Measurements from ENCODE around the gene TNKS2.

TNKS2 gene

GRCh38 chr10:91776266-91776665 is 22.0 kb upstream of the TNKS2 start:
- TF ChIP-seq CREB1 (IDR thresholded peaks at IDR 0.05; ENCODE audit: low read depth) (no peak), TCF12 (IDR thresholded peaks at IDR 0.05; ENCODE audit: low read depth) (no peak), EGR1 (IDR thresholded peaks at IDR 0.05) (no peak), FOXM1 (IDR thresholded peaks at IDR 0.05; ENCODE audit: borderline replicate concordance, low read depth) (no peak), RAD21 (IDR thresholded peaks at IDR 0.05; ENCODE audit: low read depth) (no peak), NFIC (IDR thresholded peaks at IDR 0.05) (no peak), ZBTB7A (IDR thresholded peaks at IDR 0.05; ENCODE audit: low read depth) (no peak), CEBPB (IDR thresholded peaks at IDR 0.05) (no peak), EP300 (IDR thresholded peaks at IDR 0.05; ENCODE audit: borderline replicate concordance) (no peak), TAF1 (IDR thresholded peaks at IDR 0.05; ENCODE audit: low read depth) (no peak), TEAD4 (IDR thresholded peaks at IDR 0.05) (no peak), YY1 (IDR thresholded peaks at IDR 0.05; ENCODE audit: low read depth) (no peak), MAX (IDR thresholded peaks at IDR 0.05) (no peak)
- TF ChIP-seq, protein P1, sequence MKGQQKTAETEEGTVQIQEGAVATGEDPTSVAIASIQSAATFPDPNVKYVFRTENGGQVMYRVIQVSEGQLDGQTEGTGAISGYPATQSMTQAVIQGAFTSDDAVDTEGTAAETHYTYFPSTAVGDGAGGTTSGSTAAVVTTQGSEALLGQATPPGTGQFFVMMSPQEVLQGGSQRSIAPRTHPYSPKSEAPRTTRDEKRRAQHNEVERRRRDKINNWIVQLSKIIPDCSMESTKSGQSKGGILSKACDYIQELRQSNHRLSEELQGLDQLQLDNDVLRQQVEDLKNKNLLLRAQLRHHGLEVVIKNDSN (IDR thresholded peaks at IDR 0.05) = no peak
- TF ChIP-seq, protein P2, sequence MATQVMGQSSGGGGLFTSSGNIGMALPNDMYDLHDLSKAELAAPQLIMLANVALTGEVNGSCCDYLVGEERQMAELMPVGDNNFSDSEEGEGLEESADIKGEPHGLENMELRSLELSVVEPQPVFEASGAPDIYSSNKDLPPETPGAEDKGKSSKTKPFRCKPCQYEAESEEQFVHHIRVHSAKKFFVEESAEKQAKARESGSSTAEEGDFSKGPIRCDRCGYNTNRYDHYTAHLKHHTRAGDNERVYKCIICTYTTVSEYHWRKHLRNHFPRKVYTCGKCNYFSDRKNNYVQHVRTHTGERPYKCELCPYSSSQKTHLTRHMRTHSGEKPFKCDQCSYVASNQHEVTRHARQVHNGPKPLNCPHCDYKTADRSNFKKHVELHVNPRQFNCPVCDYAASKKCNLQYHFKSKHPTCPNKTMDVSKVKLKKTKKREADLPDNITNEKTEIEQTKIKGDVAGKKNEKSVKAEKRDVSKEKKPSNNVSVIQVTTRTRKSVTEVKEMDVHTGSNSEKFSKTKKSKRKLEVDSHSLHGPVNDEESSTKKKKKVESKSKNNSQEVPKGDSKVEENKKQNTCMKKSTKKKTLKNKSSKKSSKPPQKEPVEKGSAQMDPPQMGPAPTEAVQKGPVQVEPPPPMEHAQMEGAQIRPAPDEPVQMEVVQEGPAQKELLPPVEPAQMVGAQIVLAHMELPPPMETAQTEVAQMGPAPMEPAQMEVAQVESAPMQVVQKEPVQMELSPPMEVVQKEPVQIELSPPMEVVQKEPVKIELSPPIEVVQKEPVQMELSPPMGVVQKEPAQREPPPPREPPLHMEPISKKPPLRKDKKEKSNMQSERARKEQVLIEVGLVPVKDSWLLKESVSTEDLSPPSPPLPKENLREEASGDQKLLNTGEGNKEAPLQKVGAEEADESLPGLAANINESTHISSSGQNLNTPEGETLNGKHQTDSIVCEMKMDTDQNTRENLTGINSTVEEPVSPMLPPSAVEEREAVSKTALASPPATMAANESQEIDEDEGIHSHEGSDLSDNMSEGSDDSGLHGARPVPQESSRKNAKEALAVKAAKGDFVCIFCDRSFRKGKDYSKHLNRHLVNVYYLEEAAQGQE (IDR thresholded peaks at IDR 0.05; ENCODE audit: low read depth) = no peak

DNA sequence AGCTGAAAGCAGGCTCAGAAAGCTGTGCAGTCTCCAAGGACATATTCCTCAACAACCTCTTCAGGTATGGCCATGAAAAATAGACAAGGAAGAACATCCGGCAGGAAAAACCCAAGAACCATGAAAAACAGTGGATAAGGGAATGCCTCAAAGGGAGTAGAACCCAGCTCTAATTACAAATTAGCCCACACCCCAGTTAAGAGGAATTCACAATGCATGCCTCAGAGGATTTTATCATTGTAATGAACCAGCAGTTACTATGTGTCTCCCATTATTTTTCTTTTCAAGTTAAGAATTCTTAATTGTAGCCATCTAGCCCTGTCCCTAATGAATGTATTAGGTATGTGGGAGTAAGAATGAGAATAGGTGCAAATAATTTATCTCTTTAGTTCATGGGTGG is 19.7 kb upstream of the TNKS2 start:
- TF ChIP-seq NFIC (IDR thresholded peaks at IDR 0.05) = no peak
- no peak for TF ChIP-seq TAF1 (IDR thresholded peaks at IDR 0.05; ENCODE audit: low read depth)
- no peak for TF ChIP-seq CREB1 (IDR thresholded peaks at IDR 0.05; ENCODE audit: low read depth)
- TF ChIP-seq CEBPB (IDR thresholded peaks at IDR 0.05) = no peak
- TF ChIP-seq YY1 (IDR thresholded peaks at IDR 0.05; ENCODE audit: low read depth) = no peak
- TF ChIP-seq MAX (IDR thresholded peaks at IDR 0.05) = no peak
- TF ChIP-seq TEAD4 (IDR thresholded peaks at IDR 0.05) = no peak
- TF ChIP-seq RAD21 (IDR thresholded peaks at IDR 0.05; ENCODE audit: low read depth) = no peak
- TF ChIP-seq EP300 (IDR thresholded peaks at IDR 0.05; ENCODE audit: borderline replicate concordance) = no peak
- TF ChIP-seq, protein P1 (IDR thresholded peaks at IDR 0.05) = no peak
- no peak for TF ChIP-seq EGR1 (IDR thresholded peaks at IDR 0.05)
- no peak for TF ChIP-seq TCF12 (IDR thresholded peaks at IDR 0.05; ENCODE audit: low read depth)
- TF ChIP-seq FOXM1 (IDR thresholded peaks at IDR 0.05; ENCODE audit: borderline replicate concordance, low read depth) = no peak
- TF ChIP-seq, protein P2 (IDR thresholded peaks at IDR 0.05; ENCODE audit: low read depth) = no peak
- no peak for TF ChIP-seq ZBTB7A (IDR thresholded peaks at IDR 0.05; ENCODE audit: low read depth)

DNA sequence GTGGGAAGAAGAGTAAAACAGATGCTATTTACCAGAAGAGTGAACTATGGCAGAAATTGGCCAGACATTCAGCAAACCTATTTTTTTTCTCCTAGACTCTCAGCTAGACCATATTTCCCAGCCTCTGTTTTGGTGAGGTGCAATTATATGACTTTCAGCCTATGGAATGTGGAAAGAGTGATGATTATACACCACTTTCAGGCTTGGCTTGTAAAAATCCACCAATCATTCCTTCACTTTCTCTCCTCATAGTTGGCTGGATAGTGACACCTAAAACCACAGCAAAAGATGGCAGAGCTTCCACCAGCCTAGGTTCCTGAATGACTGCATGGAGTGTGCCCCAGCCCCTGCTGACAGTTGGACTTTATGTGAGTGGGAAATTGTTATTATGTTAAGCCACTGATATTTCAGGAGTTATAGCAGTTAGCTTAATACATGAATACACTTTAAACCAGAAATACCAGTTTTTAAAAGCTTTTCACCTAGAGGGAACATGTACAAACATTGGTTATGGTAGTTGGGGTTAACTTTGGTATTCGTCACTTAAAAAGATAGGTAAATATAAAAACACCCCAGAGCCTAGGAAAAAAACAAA is 19.1 kb upstream of the TNKS2 start:
- TF ChIP-seq RAD21 (IDR thresholded peaks at IDR 0.05; ENCODE audit: low read depth) (no peak), YY1 (IDR thresholded peaks at IDR 0.05; ENCODE audit: low read depth) (0 out of 2 replicates have a peak, but pooled peaks have one; percentile 30), MAX (IDR thresholded peaks at IDR 0.05) (0 out of 2 replicates have a peak, but pooled peaks have one; percentile 26)

DNA sequence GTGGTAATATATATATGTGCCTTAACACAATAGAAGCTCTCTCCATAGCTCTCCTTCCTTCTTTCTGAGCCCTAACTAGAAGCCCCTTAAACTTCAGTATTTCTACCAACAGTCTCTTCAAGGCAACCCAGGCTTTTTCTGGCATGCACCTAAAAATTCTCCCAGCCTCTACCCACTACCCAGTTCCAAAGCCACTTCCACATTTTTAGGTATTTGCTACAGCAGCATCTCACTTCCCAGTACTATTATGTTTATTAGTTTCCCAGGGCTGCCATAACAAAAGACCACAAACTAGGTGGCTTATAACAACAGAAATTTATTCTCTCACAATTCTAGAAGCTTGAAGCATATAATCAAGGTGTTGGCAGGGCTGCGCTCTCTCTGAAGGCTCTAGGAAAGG is 15.7 kb upstream of the TNKS2 start:
- TF ChIP-seq ZBTB7A (IDR thresholded peaks at IDR 0.05; ENCODE audit: low read depth) (no peak), CREB1 (IDR thresholded peaks at IDR 0.05; ENCODE audit: low read depth) (no peak), NFIC (IDR thresholded peaks at IDR 0.05) (no peak), EGR1 (IDR thresholded peaks at IDR 0.05) (no peak), TCF12 (IDR thresholded peaks at IDR 0.05; ENCODE audit: low read depth) (no peak), YY1 (IDR thresholded peaks at IDR 0.05; ENCODE audit: low read depth) (no peak), TEAD4 (IDR thresholded peaks at IDR 0.05) (no peak), RAD21 (IDR thresholded peaks at IDR 0.05; ENCODE audit: low read depth) (no peak), EP300 (IDR thresholded peaks at IDR 0.05; ENCODE audit: borderline replicate concordance) (no peak), FOXM1 (IDR thresholded peaks at IDR 0.05; ENCODE audit: borderline replicate concordance, low read depth) (no peak), CEBPB (IDR thresholded peaks at IDR 0.05) (no peak), TAF1 (IDR thresholded peaks at IDR 0.05; ENCODE audit: low read depth) (no peak), MAX (IDR thresholded peaks at IDR 0.05) (no peak)
- TF ChIP-seq, protein P2 (IDR thresholded peaks at IDR 0.05; ENCODE audit: low read depth) = no peak
- TF ChIP-seq, protein P1 (IDR thresholded peaks at IDR 0.05) = no peak

All from Ishikawa (cell line).